KMS-11 (cell line): ENCODE measurements around the gene SSTR5.

Experiments
- H2AFZ ChIP-seq: fragments of 200-600 bp; sonication (generic); 2 replicates; pipeline ENCODE4 v1.6.1; 2016; ENCODE audit warnings: antibody characterized with exemption, mixed run types, low read depth
- H3K27ac ChIP-seq: fragments of 200-600 bp; sonication (generic); 2 replicates; pipeline ENCODE4 v1.6.1; 2016; ENCODE audit warnings: mild to moderate bottlenecking, mixed run types
- H3K27me3 ChIP-seq: fragments of 200-600 bp; sonication (generic); 2 replicates; pipeline ENCODE4 v1.6.1; 2017; ENCODE audit warnings: mild to moderate bottlenecking, low read depth, mixed run types, moderate library complexity; ENCODE audit not compliant: insufficient read depth
- H3K36me3 ChIP-seq: fragments of 200-600 bp; sonication (generic); 2 replicates; pipeline ENCODE4 v1.6.1; 2017; ENCODE audit warnings: mild to moderate bottlenecking, mixed run types; ENCODE audit not compliant: insufficient read depth
- H3K4me1 ChIP-seq: fragments of 200-600 bp; sonication (generic); 2 replicates; pipeline ENCODE4 v1.6.1; 2016; ENCODE audit warnings: mild to moderate bottlenecking, low read depth, mixed run types; ENCODE audit not compliant: poor library complexity, severe bottlenecking
- H3K4me2 ChIP-seq: fragments of 200-600 bp; sonication (generic); 2 replicates; pipeline ENCODE4 v1.7.0; 2016; ENCODE audit warnings: mild to moderate bottlenecking, mixed run types
- H3K4me3 ChIP-seq: fragments of 200-600 bp; sonication (generic); IDR thresholded peaks from 2 replicates; pipeline ENCODE4 v1.6.1; 2017; ENCODE audit warnings: low read depth, low read length, mixed read lengths; ENCODE audit not compliant: insufficient read depth
- H3K79me2 ChIP-seq: fragments of 200-600 bp; sonication (generic); 2 replicates; pipeline ENCODE4 v1.6.1; 2016; ENCODE audit warnings: low read depth, mixed run types; ENCODE audit not compliant: insufficient read depth
- H3K9ac ChIP-seq: fragments of 200-600 bp; sonication (generic); 2 replicates; pipeline ENCODE4 v1.6.1; 2016; ENCODE audit warnings: mild to moderate bottlenecking, mixed run types
- H4K20me1 ChIP-seq: fragments of 200-600 bp; sonication (generic); 2 replicates; pipeline ENCODE4 v1.6.1; 2016; ENCODE audit warnings: mild to moderate bottlenecking, mixed run types; ENCODE audit not compliant: insufficient read depth
- TF ChIP-seq, protein P1 (sequence below): fragments of 200-600 bp; sonication (generic); conservative IDR thresholded peaks from 2 replicates; pipeline ENCODE4 v1.6.1; 2017; ENCODE audit warnings: low read depth, mild to moderate bottlenecking, antibody characterized with exemption, low read length, moderate library complexity, mixed read lengths

The SSTR5 gene

DNA sequence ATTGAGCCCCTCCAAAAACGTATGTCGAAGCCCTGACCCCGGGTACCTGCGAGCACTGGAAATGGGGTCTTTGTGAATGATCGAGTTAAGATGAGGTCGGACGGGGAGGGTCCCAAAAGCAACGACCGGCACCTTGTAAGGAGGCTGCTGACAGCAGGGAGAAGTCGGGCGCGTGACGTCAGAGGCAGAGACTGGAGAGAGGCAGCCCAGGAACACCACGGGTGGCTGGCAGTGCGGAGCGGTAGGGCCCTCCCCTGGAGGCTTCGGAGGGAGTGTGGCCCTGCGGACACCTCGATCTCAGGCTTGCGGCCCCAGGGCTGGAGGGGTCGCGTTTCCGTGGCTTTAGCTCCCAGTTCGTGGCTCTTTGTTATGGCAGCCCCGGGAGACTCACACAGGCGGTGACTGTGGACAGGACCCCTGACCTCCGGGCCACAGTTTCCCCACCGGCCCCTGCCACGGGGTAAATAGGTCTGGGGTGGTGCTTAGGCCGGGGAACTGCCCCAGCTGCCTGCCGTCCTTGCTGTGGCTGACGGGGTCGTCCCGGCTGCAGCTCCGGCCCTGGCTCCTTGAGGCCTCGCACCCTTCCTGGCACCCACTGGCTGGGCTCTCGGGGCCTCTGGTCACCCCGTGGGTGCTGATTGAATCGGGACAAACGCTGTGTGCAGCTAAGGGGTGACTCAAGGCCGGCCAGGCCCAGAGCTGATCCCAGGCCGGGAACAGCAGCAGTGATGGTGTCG is 10.6 kb upstream of the SSTR5 start:
- no peaks in the 10 kb centered on the region for H3K4me1 ChIP-seq
- H3K27ac ChIP-seq: no peak overlapping the region
- no peaks in the 10 kb centered on the region for H4K20me1 ChIP-seq
- H3K79me2 ChIP-seq: no peaks in the 10 kb centered on the region
- peaks cover 97% of the 10 kb centered on the region for H3K27me3 ChIP-seq
- no peak overlapping the region for H3K4me2 ChIP-seq
- H2AFZ ChIP-seq: no peak overlapping the region
- no peak overlapping the region for H3K4me3 ChIP-seq
- TF ChIP-seq, protein P1, sequence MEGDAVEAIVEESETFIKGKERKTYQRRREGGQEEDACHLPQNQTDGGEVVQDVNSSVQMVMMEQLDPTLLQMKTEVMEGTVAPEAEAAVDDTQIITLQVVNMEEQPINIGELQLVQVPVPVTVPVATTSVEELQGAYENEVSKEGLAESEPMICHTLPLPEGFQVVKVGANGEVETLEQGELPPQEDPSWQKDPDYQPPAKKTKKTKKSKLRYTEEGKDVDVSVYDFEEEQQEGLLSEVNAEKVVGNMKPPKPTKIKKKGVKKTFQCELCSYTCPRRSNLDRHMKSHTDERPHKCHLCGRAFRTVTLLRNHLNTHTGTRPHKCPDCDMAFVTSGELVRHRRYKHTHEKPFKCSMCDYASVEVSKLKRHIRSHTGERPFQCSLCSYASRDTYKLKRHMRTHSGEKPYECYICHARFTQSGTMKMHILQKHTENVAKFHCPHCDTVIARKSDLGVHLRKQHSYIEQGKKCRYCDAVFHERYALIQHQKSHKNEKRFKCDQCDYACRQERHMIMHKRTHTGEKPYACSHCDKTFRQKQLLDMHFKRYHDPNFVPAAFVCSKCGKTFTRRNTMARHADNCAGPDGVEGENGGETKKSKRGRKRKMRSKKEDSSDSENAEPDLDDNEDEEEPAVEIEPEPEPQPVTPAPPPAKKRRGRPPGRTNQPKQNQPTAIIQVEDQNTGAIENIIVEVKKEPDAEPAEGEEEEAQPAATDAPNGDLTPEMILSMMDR: no peak
- no peaks in the 10 kb centered on the region for H3K36me3 ChIP-seq
- H3K9ac ChIP-seq: no peak overlapping the region

DNA sequence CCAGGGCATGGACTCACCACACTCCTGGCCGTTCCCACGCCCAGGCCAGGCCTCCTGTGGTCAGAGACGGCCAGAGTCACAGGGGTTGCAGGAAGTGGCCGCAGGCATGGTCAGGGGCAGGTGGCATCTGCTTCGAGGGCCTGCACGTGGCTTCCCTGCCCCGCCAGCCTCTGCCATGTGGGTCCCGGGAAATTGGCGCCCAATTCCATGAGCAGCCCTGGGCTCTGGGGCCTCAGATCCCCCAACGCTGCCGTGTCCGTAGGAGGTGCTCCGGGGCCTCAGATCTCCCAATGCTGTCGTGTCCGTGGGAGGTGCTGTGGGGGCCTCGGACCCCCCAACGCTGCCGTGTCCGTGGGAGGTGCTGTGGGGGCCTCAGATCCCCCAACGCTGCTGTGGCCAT is 9.7 kb upstream of the SSTR5 start:
- Histone ChIP-seq H3K9ac (no peak overlapping the region), H3K4me3 (no peak overlapping the region), H3K36me3 (no peaks in the 10 kb centered on the region), H3K4me1 (no peaks in the 10 kb centered on the region), H2AFZ (no peak overlapping the region), H3K27me3 (peaks cover 97% of the 10 kb centered on the region), H4K20me1 (no peaks in the 10 kb centered on the region), H3K27ac (no peak overlapping the region), H3K79me2 (no peaks in the 10 kb centered on the region), H3K4me2 (no peak overlapping the region)
- TF ChIP-seq, protein P1: no peak

DNA sequence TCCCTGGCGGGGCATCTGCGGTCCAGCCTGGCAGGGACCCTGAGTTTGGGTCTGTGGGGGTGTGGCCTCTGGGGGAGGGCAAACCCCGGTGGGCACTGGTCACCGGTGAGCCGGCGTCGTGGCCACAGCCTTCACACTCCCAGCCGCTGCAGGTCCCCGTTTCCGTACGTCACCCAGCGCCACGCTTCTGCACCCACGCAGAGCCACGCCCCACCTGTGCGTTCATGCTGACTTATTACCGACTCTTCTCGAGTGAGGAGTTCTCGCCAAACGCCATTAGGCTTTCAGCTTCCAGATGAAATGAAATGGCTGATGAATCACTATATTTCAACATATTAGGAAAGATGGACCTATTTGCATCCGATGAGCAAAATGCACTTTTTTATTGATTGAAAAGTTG is 8.8 kb upstream of the SSTR5 start:
- no peak overlapping the region for H3K4me2 ChIP-seq
- TF ChIP-seq, protein P1: no peak
- H3K79me2 ChIP-seq: no peaks in the 10 kb centered on the region
- no peaks in the 10 kb centered on the region for H3K4me1 ChIP-seq
- H3K36me3 ChIP-seq: no peaks in the 10 kb centered on the region
- no peak overlapping the region for H3K4me3 ChIP-seq
- peaks cover 98% of the 10 kb centered on the region for H3K27me3 ChIP-seq
- no peak overlapping the region for H2AFZ ChIP-seq
- H3K27ac ChIP-seq: no peak overlapping the region
- H3K9ac ChIP-seq: no peak overlapping the region
- no peaks in the 10 kb centered on the region for H4K20me1 ChIP-seq

DNA sequence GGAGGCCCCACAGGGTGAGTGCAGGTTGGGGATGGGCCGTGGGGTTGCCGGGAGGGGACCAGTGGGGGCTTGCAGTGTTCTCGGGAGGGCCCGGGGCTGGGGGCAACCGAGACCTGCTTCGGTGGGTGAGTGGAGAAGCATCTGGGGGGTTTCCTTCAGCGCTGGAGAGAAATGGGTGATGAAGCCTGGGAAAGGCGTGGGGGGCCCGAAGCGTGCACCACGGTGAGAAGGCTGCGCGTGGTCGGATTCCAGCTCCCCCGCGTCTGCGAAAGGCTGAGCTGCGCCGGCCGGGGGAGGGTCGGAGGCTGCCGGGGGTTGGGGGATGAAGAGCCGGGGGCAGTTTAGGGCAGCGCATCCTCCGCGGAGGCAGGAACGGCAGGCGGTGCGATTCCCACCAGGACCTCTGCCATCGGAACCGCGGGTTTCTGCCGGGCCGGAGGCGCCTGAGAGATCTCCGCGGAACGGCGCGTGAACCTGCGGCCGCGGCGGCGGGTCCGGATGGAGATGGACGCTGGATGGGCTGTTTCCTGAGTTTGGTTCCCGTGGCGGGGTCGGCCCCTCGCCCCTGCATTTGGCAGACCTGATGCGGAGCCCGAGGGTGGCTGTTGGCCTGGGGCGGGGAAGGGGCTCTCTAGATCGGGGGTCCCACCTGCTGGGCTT is 6.9 kb upstream of the SSTR5 start:
- H4K20me1 ChIP-seq: no peaks in the 10 kb centered on the region
- no peak overlapping the region for H2AFZ ChIP-seq
- no peaks in the 10 kb centered on the region for H3K79me2 ChIP-seq
- no peak overlapping the region for H3K4me3 ChIP-seq
- TF ChIP-seq, protein P1: no peak
- no peak overlapping the region for H3K4me2 ChIP-seq
- H3K9ac ChIP-seq: no peak overlapping the region
- no peaks in the 10 kb centered on the region for H3K36me3 ChIP-seq
- no peak overlapping the region for H3K27ac ChIP-seq
- no peaks in the 10 kb centered on the region for H3K4me1 ChIP-seq
- peaks cover 96% of the 10 kb centered on the region for H3K27me3 ChIP-seq
